ENCODE data around the gene UMODL1.

Gene UMODL1

GRCh38 chr21:42097274-42097673 lies 26.2 kb downstream of the UMODL1 start:
- Histone ChIP-seq H3K27ac (ENCODE audit: low read length) (no peak overlapping the region), H3K4me3 (ENCODE audit: low read length) (no peak overlapping the region), H3K9me3 (ENCODE audit: control insufficient read depth, insufficient read depth, low read length) (no peaks in the 10 kb centered on the region), H3K27me3 (ENCODE audit: control insufficient read depth, insufficient read depth, low read length) (no peaks in the 10 kb centered on the region), H3K36me3 (ENCODE audit: control insufficient read depth, insufficient read depth, low read length) (no peaks in the 10 kb centered on the region), H3K4me1 (ENCODE audit: control insufficient read depth, insufficient read depth, low read length) (no peaks in the 10 kb centered on the region)
- no peak for DNase-seq (ENCODE audit: low read depth, low spot score)
- no CpG with 5 or more reads among the region's 3 CpGs for WGBS (ENCODE audit: insufficient coverage, insufficient read length)

DNA sequence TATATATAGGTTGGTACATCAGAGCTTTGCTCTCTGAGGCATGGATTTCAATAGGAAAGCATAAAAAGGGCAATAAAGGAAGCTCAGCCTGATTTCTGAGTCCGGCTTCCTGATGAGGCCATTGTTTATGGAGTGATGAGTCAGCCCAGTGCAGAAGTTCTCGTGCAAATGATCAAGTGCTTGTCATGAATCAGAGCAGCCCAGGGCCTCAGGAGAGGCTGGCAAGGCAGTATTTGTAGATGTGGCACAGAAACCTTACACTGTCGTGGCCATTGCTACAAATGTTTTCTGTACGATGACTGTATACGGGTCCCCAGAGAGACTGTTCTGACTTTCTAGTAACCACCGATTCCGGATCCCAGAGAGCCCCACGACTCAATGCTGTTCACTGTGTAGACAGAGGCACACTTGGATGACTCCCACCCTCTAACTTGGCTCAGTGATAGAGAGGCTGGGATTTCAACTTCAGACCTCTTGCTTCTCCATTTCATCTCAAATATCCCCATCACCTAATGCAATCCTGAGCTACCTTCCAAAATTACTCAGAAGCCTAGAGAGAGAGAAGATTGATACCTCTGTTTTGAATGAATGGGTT lies 26.8 kb downstream of the UMODL1 start:
- Histone ChIP-seq H3K36me3 (ENCODE audit: control insufficient read depth, insufficient read depth, low read length) (no peaks in the 10 kb centered on the region), H3K27me3 (ENCODE audit: control insufficient read depth, insufficient read depth, low read length) (no peaks in the 10 kb centered on the region), H3K4me1 (ENCODE audit: control insufficient read depth, insufficient read depth, low read length) (no peaks in the 10 kb centered on the region), H3K4me3 (ENCODE audit: low read length) (no peak overlapping the region), H3K9me3 (ENCODE audit: control insufficient read depth, insufficient read depth, low read length) (no peaks in the 10 kb centered on the region), H3K27ac (ENCODE audit: low read length) (no peak overlapping the region)
- no CpG with 5 or more reads among the region's 8 CpGs for WGBS (ENCODE audit: insufficient coverage, insufficient read length)
- no peak for DNase-seq (ENCODE audit: low read depth, low spot score)

DNA sequence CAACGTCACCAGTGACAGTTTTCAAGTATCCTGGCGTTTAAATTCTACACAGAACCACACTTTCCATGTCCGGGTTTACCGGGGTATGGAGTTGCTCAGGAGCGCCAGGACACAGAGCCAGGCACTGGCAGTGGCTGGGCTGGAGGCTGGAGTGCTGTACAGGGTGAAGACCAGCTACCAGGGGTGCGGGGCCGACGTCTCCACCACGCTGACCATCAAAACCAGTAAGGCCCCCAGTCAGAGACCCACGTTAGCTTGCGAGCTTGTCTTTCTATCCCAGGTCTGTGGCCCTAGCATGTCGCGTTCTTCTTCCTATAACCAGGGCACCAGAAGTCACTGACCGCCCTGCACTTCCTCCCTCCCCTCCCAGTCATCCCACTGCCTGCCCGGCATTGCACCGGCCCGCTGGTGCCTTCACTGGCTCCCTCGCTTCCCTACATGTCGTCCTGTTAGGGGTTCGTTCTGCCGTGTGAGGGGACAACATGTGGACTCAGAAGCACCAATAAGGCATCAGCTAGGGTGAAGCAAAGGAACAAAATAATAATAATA lies 27.9 kb downstream of the UMODL1 start:
- WGBS (ENCODE audit: insufficient coverage, insufficient read length), result no CpG with 5 or more reads among the region's 21 CpGs
- Histone ChIP-seq H3K27me3 (ENCODE audit: control insufficient read depth, insufficient read depth, low read length) (no peaks in the 10 kb centered on the region), H3K36me3 (ENCODE audit: control insufficient read depth, insufficient read depth, low read length) (no peaks in the 10 kb centered on the region), H3K4me1 (ENCODE audit: control insufficient read depth, insufficient read depth, low read length) (no peaks in the 10 kb centered on the region), H3K9me3 (ENCODE audit: control insufficient read depth, insufficient read depth, low read length) (no peaks in the 10 kb centered on the region), H3K27ac (ENCODE audit: low read length) (no peak overlapping the region), H3K4me3 (ENCODE audit: low read length) (no peak overlapping the region)
- DNase-seq (ENCODE audit: low read depth, low spot score), result no peak

- no peaks in the 10 kb centered on the region for H3K36me3 ChIP-seq (ENCODE audit: control insufficient read depth, insufficient read depth, low read length)
- no peak overlapping the region for H3K27ac ChIP-seq (ENCODE audit: low read length)
- no peaks in the 10 kb centered on the region; the same call in 1 of the 2 replicates for H3K4me1 ChIP-seq (ENCODE audit: control insufficient read depth, insufficient read depth, low read length)
- H3K27me3 ChIP-seq (ENCODE audit: control insufficient read depth, insufficient read depth, low read length), result no peaks in the 10 kb centered on the region
- no peaks in the 10 kb centered on the region for H3K9me3 ChIP-seq (ENCODE audit: control insufficient read depth, insufficient read depth, low read length)
- no peak for DNase-seq (ENCODE audit: low read depth, low spot score)
- WGBS (ENCODE audit: insufficient coverage, insufficient read length), result no CpG with 5 or more reads among the region's 14 CpGs
- H3K4me3 ChIP-seq (ENCODE audit: low read length), result no peak overlapping the region
Observed at GRCh38 chr21:42101246-42101645, 30.1 kb downstream of the UMODL1 start.

DNA sequence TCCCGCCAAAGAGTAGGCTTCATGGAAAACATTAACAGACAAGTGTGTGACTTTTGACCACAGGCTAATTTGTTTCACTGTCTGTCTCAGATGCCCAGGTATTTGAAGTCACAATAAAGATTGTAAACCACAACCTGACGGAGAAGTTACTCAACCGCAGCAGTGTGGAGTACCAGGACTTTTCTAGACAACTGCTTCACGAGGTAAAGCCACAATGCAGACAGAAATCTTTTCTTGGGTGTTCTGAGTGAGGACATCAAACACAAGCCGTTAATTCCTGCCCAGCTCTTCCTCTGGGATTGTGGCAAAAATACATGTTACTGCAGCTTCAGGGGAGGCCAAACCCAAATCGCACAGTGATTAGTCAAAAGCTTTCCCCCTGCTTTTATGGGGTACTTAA lies 31.0 kb downstream of the UMODL1 start:
- WGBS (ENCODE audit: insufficient coverage, insufficient read length), result 100% methylated on average over 1 of the region's 6 CpGs
- H3K27me3 ChIP-seq (ENCODE audit: control insufficient read depth, insufficient read depth, low read length), result no peaks in the 10 kb centered on the region
- H3K4me3 ChIP-seq (ENCODE audit: low read length), result no peak overlapping the region
- H3K36me3 ChIP-seq (ENCODE audit: control insufficient read depth, insufficient read depth, low read length), result no peaks in the 10 kb centered on the region
- no peaks in the 10 kb centered on the region; the same call in 1 of the 2 replicates for H3K4me1 ChIP-seq (ENCODE audit: control insufficient read depth, insufficient read depth, low read length)
- no peak overlapping the region for H3K27ac ChIP-seq (ENCODE audit: low read length)
- no peak for DNase-seq (ENCODE audit: low read depth, low spot score)
- H3K9me3 ChIP-seq (ENCODE audit: control insufficient read depth, insufficient read depth, low read length), result no peaks in the 10 kb centered on the region

DNA sequence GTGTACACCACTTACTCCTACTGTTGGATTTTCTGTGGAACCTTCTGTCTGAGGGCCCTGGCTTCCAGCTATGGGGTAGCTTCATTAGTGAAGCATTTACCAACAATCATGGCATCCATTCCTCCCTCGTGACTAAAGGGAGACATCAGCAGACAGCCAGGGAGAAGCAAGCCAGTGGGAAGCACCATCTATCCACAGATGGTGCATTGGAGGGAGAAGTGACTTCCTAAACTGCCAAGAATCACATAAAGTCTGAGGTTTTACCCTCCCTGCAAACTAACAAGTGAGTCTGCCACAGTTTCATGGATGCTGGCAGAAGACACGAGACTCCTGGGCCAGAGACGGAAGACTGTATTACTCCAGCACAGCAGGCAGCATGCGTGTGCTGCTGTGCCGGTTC lies 31.4 kb downstream of the UMODL1 start:
- no CpG with 5 or more reads among the region's 5 CpGs for WGBS (ENCODE audit: insufficient coverage, insufficient read length)

DNA sequence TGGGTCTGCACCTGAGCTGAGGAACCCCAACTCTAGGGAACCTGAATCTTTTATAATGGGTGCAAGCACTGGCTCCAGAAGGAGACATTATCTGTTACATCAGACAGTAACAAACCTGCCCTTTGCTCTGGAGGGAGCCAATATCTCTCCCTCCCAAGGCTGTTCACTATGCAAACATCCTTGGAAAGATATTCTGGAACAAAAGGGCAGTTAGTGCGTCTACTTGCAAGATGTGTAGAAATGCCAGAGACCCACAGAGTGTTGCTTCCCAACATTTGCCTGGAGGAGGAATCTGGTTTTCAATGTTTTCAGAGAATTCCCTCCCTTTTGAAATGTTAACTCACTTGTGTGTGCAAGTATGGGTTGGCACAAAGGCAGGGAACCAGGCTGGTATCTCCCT lies 31.9 kb downstream of the UMODL1 start:
- no peaks in the 10 kb centered on the region for H3K36me3 ChIP-seq (ENCODE audit: control insufficient read depth, insufficient read depth, low read length)
- DNase-seq (ENCODE audit: low read depth, low spot score), result no peak
- H3K27me3 ChIP-seq (ENCODE audit: control insufficient read depth, insufficient read depth, low read length), result no peaks in the 10 kb centered on the region
- WGBS (ENCODE audit: insufficient coverage, insufficient read length), result no CpG with 5 or more reads among the region's 1 CpG
- no peak overlapping the region for H3K27ac ChIP-seq (ENCODE audit: low read length)
- no peak overlapping the region for H3K4me3 ChIP-seq (ENCODE audit: low read length)
- no peaks in the 10 kb centered on the region; the same call in 1 of the 2 replicates for H3K4me1 ChIP-seq (ENCODE audit: control insufficient read depth, insufficient read depth, low read length)
- H3K9me3 ChIP-seq (ENCODE audit: control insufficient read depth, insufficient read depth, low read length), result no peaks in the 10 kb centered on the region

More for the DNA sequence above, 31.4 kb downstream of the UMODL1 start:
- no peak for DNase-seq (ENCODE audit: low read depth, low spot score)
- Histone ChIP-seq H3K27ac (ENCODE audit: low read length) (no peak overlapping the region), H3K4me3 (ENCODE audit: low read length) (no peak overlapping the region), H3K27me3 (ENCODE audit: control insufficient read depth, insufficient read depth, low read length) (no peaks in the 10 kb centered on the region), H3K9me3 (ENCODE audit: control insufficient read depth, insufficient read depth, low read length) (no peaks in the 10 kb centered on the region), H3K36me3 (ENCODE audit: control insufficient read depth, insufficient read depth, low read length) (no peaks in the 10 kb centered on the region), H3K4me1 (ENCODE audit: control insufficient read depth, insufficient read depth, low read length) (no peaks in the 10 kb centered on the region; the same call in 1 of the 2 replicates)

- no peak overlapping the region for H3K4me3 ChIP-seq (ENCODE audit: low read length)
- DNase-seq (ENCODE audit: low read depth, low spot score), result no peak
- no peak overlapping the region for H3K27ac ChIP-seq (ENCODE audit: low read length)
- H3K36me3 ChIP-seq (ENCODE audit: control insufficient read depth, insufficient read depth, low read length), result no peaks in the 10 kb centered on the region
- no peaks in the 10 kb centered on the region for H3K9me3 ChIP-seq (ENCODE audit: control insufficient read depth, insufficient read depth, low read length)
- H3K4me1 ChIP-seq (ENCODE audit: control insufficient read depth, insufficient read depth, low read length), result no peaks in the 10 kb centered on the region; the same call in 1 of the 2 replicates
- no CpG with 5 or more reads among the region's 13 CpGs for WGBS (ENCODE audit: insufficient coverage, insufficient read length)
- H3K27me3 ChIP-seq (ENCODE audit: control insufficient read depth, insufficient read depth, low read length), result no peaks in the 10 kb centered on the region
Observed at GRCh38 chr21:42103843-42104242, 32.7 kb downstream of the UMODL1 start.

GRCh38 chr21:42105476-42106315 lies 34.6 kb downstream of the UMODL1 start:
- Histone ChIP-seq H3K36me3 (ENCODE audit: control insufficient read depth, insufficient read depth, low read length) (no peaks in the 10 kb centered on the region), H3K27ac (ENCODE audit: low read length) (no peak overlapping the region), H3K4me1 (ENCODE audit: control insufficient read depth, insufficient read depth, low read length) (no peaks in the 10 kb centered on the region; the same call in 1 of the 2 replicates), H3K27me3 (ENCODE audit: control insufficient read depth, insufficient read depth, low read length) (no peaks in the 10 kb centered on the region), H3K4me3 (ENCODE audit: low read length) (no peak overlapping the region), H3K9me3 (ENCODE audit: control insufficient read depth, insufficient read depth, low read length) (no peaks in the 10 kb centered on the region)
- DNase-seq (ENCODE audit: low read depth, low spot score), result no peak
- WGBS (ENCODE audit: insufficient coverage, insufficient read length), result no CpG with 5 or more reads among the region's 26 CpGs

DNA sequence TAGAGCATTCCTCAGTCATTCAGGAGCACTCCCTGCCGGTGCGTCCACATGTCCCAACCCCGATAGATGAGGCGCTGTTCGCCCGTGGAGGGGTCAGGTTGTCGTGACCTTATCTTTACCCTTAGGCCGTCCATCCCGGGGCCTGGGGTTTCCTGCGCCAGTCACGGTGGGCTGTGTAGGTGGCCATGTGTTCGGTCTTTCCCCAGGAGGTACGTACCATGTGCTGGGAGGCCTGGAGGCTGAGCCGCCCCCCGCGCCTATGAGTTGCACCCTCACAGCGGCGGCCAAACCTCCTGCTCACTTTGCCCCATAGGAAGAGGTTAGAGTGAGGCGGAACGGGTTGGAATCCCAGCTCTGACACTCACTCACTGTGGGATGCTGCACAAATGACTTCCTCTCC lies 35.3 kb downstream of the UMODL1 start:
- H3K27ac ChIP-seq (ENCODE audit: low read length), result no peak overlapping the region
- H3K36me3 ChIP-seq (ENCODE audit: control insufficient read depth, insufficient read depth, low read length), result no peaks in the 10 kb centered on the region
- DNase-seq (ENCODE audit: low read depth, low spot score), result no peak
- no peaks in the 10 kb centered on the region for H3K9me3 ChIP-seq (ENCODE audit: control insufficient read depth, insufficient read depth, low read length)
- H3K4me3 ChIP-seq (ENCODE audit: low read length), result no peak overlapping the region
- H3K27me3 ChIP-seq (ENCODE audit: control insufficient read depth, insufficient read depth, low read length), result no peaks in the 10 kb centered on the region
- WGBS (ENCODE audit: insufficient coverage, insufficient read length), result no CpG with 5 or more reads among the region's 20 CpGs
- H3K4me1 ChIP-seq (ENCODE audit: control insufficient read depth, insufficient read depth, low read length), result no peaks in the 10 kb centered on the region; the same call in 1 of the 2 replicates
